Measurements from ENCODE around the gene SPATA4.

SPATA4 gene

DNA sequence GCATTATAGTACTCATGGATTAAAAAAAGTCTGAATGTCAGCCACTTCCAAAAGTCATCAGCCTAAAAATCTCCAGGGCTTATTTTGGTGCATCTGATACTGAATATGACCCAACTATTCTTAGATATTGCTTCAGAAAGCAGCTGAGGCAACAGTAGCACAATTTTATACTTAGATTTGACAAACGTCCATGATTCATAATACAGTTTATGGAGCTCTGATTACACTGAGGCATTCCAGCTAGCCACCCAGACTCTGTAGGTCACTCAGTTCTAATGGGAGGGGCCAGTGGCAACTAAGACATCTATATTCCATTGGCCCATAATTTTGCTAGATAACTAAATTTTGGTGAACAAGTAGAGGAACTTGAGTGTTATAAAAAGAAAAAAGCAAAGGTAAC lies 10.3 kb downstream of the SPATA4 start:
- no peak for TF ChIP-seq RAD21 (IDR thresholded peaks at IDR 0.05; ENCODE audit: low read depth)
- TF ChIP-seq CEBPB (IDR thresholded peaks at IDR 0.05): no peak
- no peak for TF ChIP-seq EGR1 (IDR thresholded peaks at IDR 0.05)
- TF ChIP-seq YY1 (IDR thresholded peaks at IDR 0.05; ENCODE audit: low read depth): no peak
- no peak for TF ChIP-seq TEAD4 (IDR thresholded peaks at IDR 0.05)
- TF ChIP-seq CREB1 (IDR thresholded peaks at IDR 0.05; ENCODE audit: low read depth): no peak
- TF ChIP-seq TAF1 (IDR thresholded peaks at IDR 0.05; ENCODE audit: low read depth): no peak
- TF ChIP-seq, protein P1, sequence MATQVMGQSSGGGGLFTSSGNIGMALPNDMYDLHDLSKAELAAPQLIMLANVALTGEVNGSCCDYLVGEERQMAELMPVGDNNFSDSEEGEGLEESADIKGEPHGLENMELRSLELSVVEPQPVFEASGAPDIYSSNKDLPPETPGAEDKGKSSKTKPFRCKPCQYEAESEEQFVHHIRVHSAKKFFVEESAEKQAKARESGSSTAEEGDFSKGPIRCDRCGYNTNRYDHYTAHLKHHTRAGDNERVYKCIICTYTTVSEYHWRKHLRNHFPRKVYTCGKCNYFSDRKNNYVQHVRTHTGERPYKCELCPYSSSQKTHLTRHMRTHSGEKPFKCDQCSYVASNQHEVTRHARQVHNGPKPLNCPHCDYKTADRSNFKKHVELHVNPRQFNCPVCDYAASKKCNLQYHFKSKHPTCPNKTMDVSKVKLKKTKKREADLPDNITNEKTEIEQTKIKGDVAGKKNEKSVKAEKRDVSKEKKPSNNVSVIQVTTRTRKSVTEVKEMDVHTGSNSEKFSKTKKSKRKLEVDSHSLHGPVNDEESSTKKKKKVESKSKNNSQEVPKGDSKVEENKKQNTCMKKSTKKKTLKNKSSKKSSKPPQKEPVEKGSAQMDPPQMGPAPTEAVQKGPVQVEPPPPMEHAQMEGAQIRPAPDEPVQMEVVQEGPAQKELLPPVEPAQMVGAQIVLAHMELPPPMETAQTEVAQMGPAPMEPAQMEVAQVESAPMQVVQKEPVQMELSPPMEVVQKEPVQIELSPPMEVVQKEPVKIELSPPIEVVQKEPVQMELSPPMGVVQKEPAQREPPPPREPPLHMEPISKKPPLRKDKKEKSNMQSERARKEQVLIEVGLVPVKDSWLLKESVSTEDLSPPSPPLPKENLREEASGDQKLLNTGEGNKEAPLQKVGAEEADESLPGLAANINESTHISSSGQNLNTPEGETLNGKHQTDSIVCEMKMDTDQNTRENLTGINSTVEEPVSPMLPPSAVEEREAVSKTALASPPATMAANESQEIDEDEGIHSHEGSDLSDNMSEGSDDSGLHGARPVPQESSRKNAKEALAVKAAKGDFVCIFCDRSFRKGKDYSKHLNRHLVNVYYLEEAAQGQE (IDR thresholded peaks at IDR 0.05; ENCODE audit: low read depth): no peak
- TF ChIP-seq NFIC (IDR thresholded peaks at IDR 0.05): no peak
- TF ChIP-seq FOXM1 (IDR thresholded peaks at IDR 0.05; ENCODE audit: borderline replicate concordance, low read depth): no peak

DNA sequence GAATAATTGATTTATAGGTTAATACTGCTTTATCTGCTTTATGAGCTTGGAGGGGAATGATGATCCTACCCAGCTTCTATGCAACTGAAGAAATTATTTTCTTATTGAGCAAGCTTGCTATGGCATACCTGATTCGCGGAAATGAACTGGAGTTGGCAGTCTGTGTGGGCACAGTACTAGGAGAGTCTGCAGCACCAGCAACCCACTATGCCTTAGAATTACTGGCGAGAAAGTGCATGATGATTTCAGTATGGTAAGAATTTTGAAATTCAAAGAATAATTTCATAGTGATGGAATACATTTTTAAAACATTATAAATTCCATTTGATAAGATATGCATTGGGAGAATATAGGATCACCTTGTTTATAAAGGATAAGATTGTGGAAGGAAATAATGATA lies 32.3 kb downstream of the SPATA4 start:
- no peak for TF ChIP-seq TEAD4 (IDR thresholded peaks at IDR 0.05)
- TF ChIP-seq USF1 (IDR thresholded peaks at IDR 0.05): no peak
- TF ChIP-seq NFIC (IDR thresholded peaks at IDR 0.05): no peak
- TF ChIP-seq EP300 (IDR thresholded peaks at IDR 0.05; ENCODE audit: borderline replicate concordance): no peak
- TF ChIP-seq RAD21 (IDR thresholded peaks at IDR 0.05; ENCODE audit: low read depth): no peak
- TF ChIP-seq CREB1 (IDR thresholded peaks at IDR 0.05; ENCODE audit: low read depth): no peak
- TF ChIP-seq EGR1 (IDR thresholded peaks at IDR 0.05): no peak
- no peak for TF ChIP-seq FOXM1 (IDR thresholded peaks at IDR 0.05; ENCODE audit: borderline replicate concordance, low read depth)
- TF ChIP-seq CEBPB (IDR thresholded peaks at IDR 0.05): no peak
- no peak for TF ChIP-seq MAX (IDR thresholded peaks at IDR 0.05)
- no peak for TF ChIP-seq YY1 (IDR thresholded peaks at IDR 0.05; ENCODE audit: low read depth)
- TF ChIP-seq TCF12 (IDR thresholded peaks at IDR 0.05; ENCODE audit: low read depth): no peak
- TF ChIP-seq ZBTB7A (IDR thresholded peaks at IDR 0.05; ENCODE audit: low read depth): no peak
- TF ChIP-seq, protein P1 (IDR thresholded peaks at IDR 0.05; ENCODE audit: low read depth): no peak
- no peak for TF ChIP-seq TAF1 (IDR thresholded peaks at IDR 0.05; ENCODE audit: low read depth)

GRCh38 chr4:176156656-176157055 lies 38.7 kb downstream of the SPATA4 start:
- TF ChIP-seq USF1 (IDR thresholded peaks at IDR 0.05) (no peak), ZBTB7A (IDR thresholded peaks at IDR 0.05; ENCODE audit: low read depth) (no peak), EGR1 (IDR thresholded peaks at IDR 0.05) (no peak), NFIC (IDR thresholded peaks at IDR 0.05) (no peak), TCF12 (IDR thresholded peaks at IDR 0.05; ENCODE audit: low read depth) (no peak), MAX (IDR thresholded peaks at IDR 0.05) (no peak), TAF1 (IDR thresholded peaks at IDR 0.05; ENCODE audit: low read depth) (no peak), YY1 (IDR thresholded peaks at IDR 0.05; ENCODE audit: low read depth) (no peak), FOXM1 (IDR thresholded peaks at IDR 0.05; ENCODE audit: borderline replicate concordance, low read depth) (no peak), RAD21 (IDR thresholded peaks at IDR 0.05; ENCODE audit: low read depth) (no peak), CEBPB (IDR thresholded peaks at IDR 0.05) (no peak), EP300 (IDR thresholded peaks at IDR 0.05; ENCODE audit: borderline replicate concordance) (no peak), CREB1 (IDR thresholded peaks at IDR 0.05; ENCODE audit: low read depth) (no peak), TEAD4 (IDR thresholded peaks at IDR 0.05) (no peak)
- TF ChIP-seq, protein P1 (IDR thresholded peaks at IDR 0.05; ENCODE audit: low read depth): no peak

GRCh38 chr4:176153124-176153523 lies 42.3 kb downstream of the SPATA4 start:
- TF ChIP-seq TAF1 (IDR thresholded peaks at IDR 0.05; ENCODE audit: low read depth) (no peak), FOXM1 (IDR thresholded peaks at IDR 0.05; ENCODE audit: borderline replicate concordance, low read depth) (no peak), TEAD4 (IDR thresholded peaks at IDR 0.05) (no peak), NFIC (IDR thresholded peaks at IDR 0.05) (no peak), TCF12 (IDR thresholded peaks at IDR 0.05; ENCODE audit: low read depth) (no peak), RAD21 (IDR thresholded peaks at IDR 0.05; ENCODE audit: low read depth) (no peak), YY1 (IDR thresholded peaks at IDR 0.05; ENCODE audit: low read depth) (no peak)
